NCI-H187 treated with DMSO at 0.1 percent for 48 hours (cell line): Measurements from ENCODE around the gene CABP7.

ENCODE experiments used
- DNase-seq: peaks from one replicate; lab custom pipeline; 2025; lab: John Stamatoyannopoulos, UW

CABP7 gene

DNA sequence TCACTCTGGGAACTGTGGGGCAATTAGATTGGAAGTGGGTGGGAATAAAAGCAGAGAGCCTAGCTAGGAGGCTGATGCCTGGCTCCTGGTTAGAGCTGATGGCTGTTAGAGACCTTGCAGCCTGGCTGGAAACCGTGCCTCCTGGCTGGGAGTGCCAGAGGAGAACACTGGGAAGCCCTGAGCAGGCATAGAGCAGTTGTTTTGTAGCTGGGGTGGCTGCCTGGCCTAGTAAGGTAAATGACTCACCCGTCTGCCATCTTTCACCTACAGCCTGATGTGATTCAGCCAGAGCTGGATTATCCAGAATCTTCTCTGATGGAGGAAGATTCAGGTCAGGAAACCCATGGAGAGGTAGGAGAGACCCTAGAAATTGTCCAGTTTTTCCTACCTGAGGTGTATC is 53.4 kb downstream of the CABP7 start:
- no peak for DNase-seq

DNA sequence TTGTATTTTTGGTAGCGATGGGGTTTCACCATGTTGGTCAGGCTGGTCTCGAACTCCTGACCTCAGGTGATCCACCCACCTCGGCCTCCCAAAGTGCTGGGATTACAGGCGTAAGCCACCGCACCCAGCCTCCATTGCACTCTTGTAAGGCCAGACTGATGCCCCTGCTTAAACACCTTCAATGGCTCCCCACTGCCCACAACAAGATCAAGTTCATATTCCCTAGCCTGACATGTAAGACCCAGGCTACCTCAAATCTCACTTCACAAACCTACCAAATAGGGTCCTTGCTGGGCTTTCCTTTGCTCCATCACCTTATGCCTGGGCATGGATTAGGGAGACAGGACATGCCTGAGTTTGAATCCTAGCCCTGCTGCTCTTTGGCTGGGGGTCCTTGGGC is 60.4 kb downstream of the CABP7 start:
- DNase-seq, result no peak

DNA sequence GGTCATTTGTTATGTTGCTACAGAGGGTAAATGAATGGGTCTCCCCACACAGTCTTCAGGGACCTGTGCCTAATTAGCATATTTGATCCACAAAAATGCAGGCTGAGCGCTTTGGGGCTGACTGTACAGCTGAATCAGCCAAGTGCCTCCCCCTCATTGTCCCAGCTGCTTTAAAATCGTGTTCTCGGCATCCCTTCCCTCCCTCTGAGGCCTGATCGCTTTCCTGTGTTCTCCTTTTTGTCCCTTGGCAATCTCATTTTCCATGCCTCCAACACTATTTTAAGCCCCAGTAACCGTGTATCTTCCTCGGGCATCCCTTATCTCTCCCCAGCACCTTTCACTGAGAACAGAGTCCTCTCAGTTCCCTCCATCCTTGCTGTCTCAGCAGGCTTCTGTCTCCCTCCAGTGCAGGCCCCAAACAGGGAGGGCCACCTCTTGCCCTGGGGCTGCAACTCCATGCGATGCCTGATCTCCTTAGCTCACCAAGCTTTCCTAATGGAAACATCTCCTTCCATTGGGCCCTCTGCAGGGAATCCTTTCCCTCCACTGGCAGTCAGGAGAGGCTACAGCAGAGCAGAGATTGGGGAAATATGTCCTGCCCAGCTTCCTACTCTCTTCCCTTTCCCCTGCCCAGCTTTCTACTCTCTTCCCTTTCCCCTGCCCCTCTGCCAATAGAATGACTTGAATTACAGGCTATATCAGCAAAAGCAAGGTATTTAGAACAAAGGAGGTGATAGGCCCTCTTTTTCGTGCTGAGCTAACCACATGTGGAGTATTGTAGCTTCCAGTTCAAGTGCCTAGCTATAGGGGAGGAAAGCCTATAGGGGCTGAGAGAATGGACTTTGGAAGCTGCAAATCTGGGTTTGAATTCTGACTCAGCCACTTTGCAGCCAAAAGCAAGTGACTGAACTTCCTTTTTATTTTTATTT is 61.2 kb downstream of the CABP7 start:
- no peak for DNase-seq
